Panc1 (cell line): Measurements from ENCODE around the gene ERMARD. TPM values are rescaled to one million over a fixed set of nuclear protein-coding genes. Genes with fewer than 3 reads are reported as not detected.

Experiments
- ATAC-seq: fragments of 200-7000 bp; cut with Tn5 transposase; 2 replicates; pipeline ENCODE4 v1.9.1; 2020; ENCODE audit warnings: mild to moderate bottlenecking, moderate library complexity
- BruUV-seq: library from RNA; stranded (reverse); fragments of 400-500 nt; replicated peaks from 2 replicates; lab custom pipeline; 2021; lab: Mats Ljungman, UMichigan
- CTCF ChIA-PET: fragments of 300-600 bp; sonication (Branson Sonifier 250); formaldehyde crosslinking; loops from one replicate; lab custom pipeline; 2022; ENCODE audit warnings: antibody characterized with exemption; lab: Charles Lee
- POLR2A ChIA-PET: fragments of 300-600 bp; sonication (Branson Sonifier 250); formaldehyde crosslinking; loops from one replicate; lab custom pipeline; 2022; ENCODE audit warnings: antibody characterized with exemption; lab: Charles Lee
- DNase-seq: peaks from one replicate; pipeline ENCODE4 v3.0.0-alpha.2; 2010; ENCODE audit warnings: low read depth, low spot score
- H3K27ac ChIP-seq: 2 replicates; pipeline ENCODE4 v1.5.1; 2011; ENCODE audit warnings: mild to moderate bottlenecking, low read length, inconsistent platforms
- H3K27me3 ChIP-seq: fragments of 200-500 bp; sonication (Bioruptor generic); 2 replicates; pipeline ENCODE4 v1.6.0; 2014; ENCODE audit warnings: low read length, inconsistent platforms; ENCODE audit not compliant: control insufficient read depth, insufficient read depth
- H3K36me3 ChIP-seq: fragments of 200-500 bp; sonication (Bioruptor generic); 2 replicates; pipeline ENCODE4 v1.5.1; 2014; ENCODE audit warnings: inconsistent platforms, mild to moderate bottlenecking, low read length, moderate library complexity; ENCODE audit not compliant: control insufficient read depth, insufficient read depth
- H3K4me1 ChIP-seq: 2 replicates; pipeline ENCODE4 v1.5.1; 2011; ENCODE audit warnings: inconsistent platforms, mild to moderate bottlenecking, low read length, moderate library complexity; ENCODE audit not compliant: control insufficient read depth, insufficient read depth
- H3K4me3 ChIP-seq, 2 experiments: 2 replicates each; pipeline ENCODE4 v1.5.1; 2011 to 2012; ENCODE audit warnings: low read depth in 2 of 2, low read length in 2 of 2, mild to moderate bottlenecking in 2 of 2, inconsistent platforms in 1 of 2, moderate library complexity in 1 of 2
- H3K9me3 ChIP-seq: fragments of 200-500 bp; sonication (Bioruptor generic); 2 replicates; pipeline ENCODE4 v1.5.1; 2014; ENCODE audit warnings: low read depth, mild to moderate bottlenecking, inconsistent platforms, low read length, moderate library complexity; ENCODE audit not compliant: control insufficient read depth, insufficient read depth
- POLR2AphosphoS5 ChIP-seq: IDR thresholded peaks from 2 replicates; pipeline ENCODE4 v1.6.1; 2012; ENCODE audit warnings: mild to moderate bottlenecking, low read depth, low read length, moderate library complexity
- SIN3A ChIP-seq: IDR thresholded peaks from 2 replicates; pipeline ENCODE4 v1.6.1; 2012; ENCODE audit warnings: low read depth, mild to moderate bottlenecking, low read length, moderate library complexity, borderline replicate concordance; ENCODE audit not compliant: insufficient read depth
- TCF7L2 ChIP-seq: IDR thresholded peaks from 2 replicates; pipeline ENCODE4 v1.6.1; 2011; ENCODE audit warnings: mild to moderate bottlenecking, low read depth, low read length, inconsistent platforms
- in situ Hi-C: cut with HindIII; loops from 2 replicates; pipeline ENCODE4 v1.10.0; 2016; ENCODE audit warnings: low sequenced_read_pairs, low pct_unique_long_range_greater_than_20kb
- intact Hi-C: fragments of 100-400 bp; cut with micrococcal nuclease; formaldehyde crosslinking; loops from one replicate; pipeline ENCODE4 v1.10.0; 2022; ENCODE audit not compliant: unreplicated experiment
- total RNA-seq: library from RNA; stranded (reverse); gene quantifications from one replicate; pipeline ENCODE4 v1.2.1, GENCODE V29; 2021; ENCODE audit not compliant: unreplicated experiment
- TF ChIP-seq, protein P1 (sequence below), 2 experiments: IDR thresholded peaks; 2 replicates each; pipeline ENCODE4 v1.6.1; 2011 to 2012; ENCODE audit warnings: low read depth in 2 of 2, control low read depth in 1 of 2, low read length in 1 of 2, mild to moderate bottlenecking in 1 of 2, moderate library complexity in 1 of 2; ENCODE audit not compliant: insufficient read depth in 1 of 2
- TF ChIP-seq, protein P2 (sequence below): fragments of 450-650 bp; IDR thresholded peaks from 2 replicates; pipeline ENCODE4 v1.5.1; 2017; ENCODE audit warnings: mild to moderate bottlenecking

The ERMARD gene
- total RNA-seq, 1 experiment from 2014 or later = 38.5 TPM

DNA sequence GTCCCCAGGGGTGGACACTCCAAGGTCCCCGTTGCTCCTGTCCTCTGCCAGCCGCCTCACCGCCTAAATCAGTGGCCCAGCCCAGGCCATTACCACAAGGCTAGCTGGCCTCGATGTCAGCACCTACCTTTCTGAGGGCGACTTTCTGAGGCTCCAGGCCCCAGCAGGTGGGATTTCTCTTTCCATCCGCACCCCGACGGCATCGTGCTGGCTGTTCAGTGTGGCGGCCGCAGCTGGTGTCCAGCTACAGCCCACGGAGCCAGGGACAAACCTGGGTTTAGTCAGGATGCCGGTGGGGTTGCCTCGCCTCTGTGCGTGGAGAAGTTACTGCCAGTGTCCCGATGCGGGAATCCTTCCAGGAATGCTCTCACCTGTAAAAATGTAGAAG, 60.8 kb downstream of the ERMARD start:
- BruUV-seq = no TSS peak

DNA sequence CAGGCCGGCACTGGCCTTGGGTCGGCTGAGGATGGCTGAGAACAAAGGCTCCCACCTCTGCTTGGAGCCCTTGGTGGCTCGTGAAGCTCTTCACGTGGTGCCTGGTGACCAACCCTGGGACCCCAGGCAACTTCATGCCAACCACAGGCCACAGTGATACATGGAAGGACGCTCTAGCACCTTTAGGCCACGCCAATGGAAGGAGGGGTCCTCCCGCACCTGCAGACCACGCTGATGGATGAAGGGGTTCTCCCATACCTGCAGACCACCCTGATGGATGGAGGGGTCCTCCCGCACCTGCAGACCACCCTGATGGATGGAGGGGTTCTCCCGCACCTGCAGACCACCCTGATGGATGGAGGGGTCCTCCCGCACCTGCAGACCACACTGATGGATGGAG, 62.5 kb downstream of the ERMARD start:
- no peak overlapping the region for H3K27ac ChIP-seq
- H3K4me3 ChIP-seq = no peak overlapping the region
- H3K36me3 ChIP-seq = no peaks in the 10 kb centered on the region
- ChIA-PET CTCF (no interaction called here), POLR2A (no interaction called here)
- H3K4me1 ChIP-seq = no peaks in the 10 kb centered on the region
- in situ Hi-C loops (no loop called here), intact Hi-C loops (no loop called here)
- no peak for DNase-seq
- TF ChIP-seq, protein P1, sequence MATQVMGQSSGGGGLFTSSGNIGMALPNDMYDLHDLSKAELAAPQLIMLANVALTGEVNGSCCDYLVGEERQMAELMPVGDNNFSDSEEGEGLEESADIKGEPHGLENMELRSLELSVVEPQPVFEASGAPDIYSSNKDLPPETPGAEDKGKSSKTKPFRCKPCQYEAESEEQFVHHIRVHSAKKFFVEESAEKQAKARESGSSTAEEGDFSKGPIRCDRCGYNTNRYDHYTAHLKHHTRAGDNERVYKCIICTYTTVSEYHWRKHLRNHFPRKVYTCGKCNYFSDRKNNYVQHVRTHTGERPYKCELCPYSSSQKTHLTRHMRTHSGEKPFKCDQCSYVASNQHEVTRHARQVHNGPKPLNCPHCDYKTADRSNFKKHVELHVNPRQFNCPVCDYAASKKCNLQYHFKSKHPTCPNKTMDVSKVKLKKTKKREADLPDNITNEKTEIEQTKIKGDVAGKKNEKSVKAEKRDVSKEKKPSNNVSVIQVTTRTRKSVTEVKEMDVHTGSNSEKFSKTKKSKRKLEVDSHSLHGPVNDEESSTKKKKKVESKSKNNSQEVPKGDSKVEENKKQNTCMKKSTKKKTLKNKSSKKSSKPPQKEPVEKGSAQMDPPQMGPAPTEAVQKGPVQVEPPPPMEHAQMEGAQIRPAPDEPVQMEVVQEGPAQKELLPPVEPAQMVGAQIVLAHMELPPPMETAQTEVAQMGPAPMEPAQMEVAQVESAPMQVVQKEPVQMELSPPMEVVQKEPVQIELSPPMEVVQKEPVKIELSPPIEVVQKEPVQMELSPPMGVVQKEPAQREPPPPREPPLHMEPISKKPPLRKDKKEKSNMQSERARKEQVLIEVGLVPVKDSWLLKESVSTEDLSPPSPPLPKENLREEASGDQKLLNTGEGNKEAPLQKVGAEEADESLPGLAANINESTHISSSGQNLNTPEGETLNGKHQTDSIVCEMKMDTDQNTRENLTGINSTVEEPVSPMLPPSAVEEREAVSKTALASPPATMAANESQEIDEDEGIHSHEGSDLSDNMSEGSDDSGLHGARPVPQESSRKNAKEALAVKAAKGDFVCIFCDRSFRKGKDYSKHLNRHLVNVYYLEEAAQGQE (IDR thresholded peaks at IDR 0.05; ENCODE audit: insufficient read depth in 1 of 2, low read depth in 2 of 2, low read length in 1 of 2) = no peak
- TF ChIP-seq, protein P2, sequence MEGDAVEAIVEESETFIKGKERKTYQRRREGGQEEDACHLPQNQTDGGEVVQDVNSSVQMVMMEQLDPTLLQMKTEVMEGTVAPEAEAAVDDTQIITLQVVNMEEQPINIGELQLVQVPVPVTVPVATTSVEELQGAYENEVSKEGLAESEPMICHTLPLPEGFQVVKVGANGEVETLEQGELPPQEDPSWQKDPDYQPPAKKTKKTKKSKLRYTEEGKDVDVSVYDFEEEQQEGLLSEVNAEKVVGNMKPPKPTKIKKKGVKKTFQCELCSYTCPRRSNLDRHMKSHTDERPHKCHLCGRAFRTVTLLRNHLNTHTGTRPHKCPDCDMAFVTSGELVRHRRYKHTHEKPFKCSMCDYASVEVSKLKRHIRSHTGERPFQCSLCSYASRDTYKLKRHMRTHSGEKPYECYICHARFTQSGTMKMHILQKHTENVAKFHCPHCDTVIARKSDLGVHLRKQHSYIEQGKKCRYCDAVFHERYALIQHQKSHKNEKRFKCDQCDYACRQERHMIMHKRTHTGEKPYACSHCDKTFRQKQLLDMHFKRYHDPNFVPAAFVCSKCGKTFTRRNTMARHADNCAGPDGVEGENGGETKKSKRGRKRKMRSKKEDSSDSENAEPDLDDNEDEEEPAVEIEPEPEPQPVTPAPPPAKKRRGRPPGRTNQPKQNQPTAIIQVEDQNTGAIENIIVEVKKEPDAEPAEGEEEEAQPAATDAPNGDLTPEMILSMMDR = no peak
- TF ChIP-seq TCF7L2 (no peak), POLR2AphosphoS5 (no peak), SIN3A (no peak)
- peaks cover 4% of the 10 kb centered on the region; the same call in 1 of the 2 replicates for H3K27me3 ChIP-seq
- no TSS peak for BruUV-seq
- no peak for ATAC-seq
- H3K9me3 ChIP-seq = no peaks in the 10 kb centered on the region

More for the DNA sequence above, 60.8 kb downstream of the ERMARD start:
- H3K4me3 ChIP-seq = no peak overlapping the region
- H3K27me3 ChIP-seq = peaks cover 2% of the 10 kb centered on the region; the same call in 1 of the 2 replicates
- H3K36me3 ChIP-seq = no peaks in the 10 kb centered on the region
- POLR2A ChIA-PET = no interaction called here
- TF ChIP-seq POLR2AphosphoS5 (no peak), SIN3A (no peak), TCF7L2 (no peak)
- TF ChIP-seq, protein P2 = no peak
- TF ChIP-seq, protein P1 (IDR thresholded peaks at IDR 0.05; ENCODE audit: insufficient read depth in 1 of 2, low read depth in 2 of 2, low read length in 1 of 2) = no peak
- CTCF ChIA-PET = no interaction called here
- no peak overlapping the region for H3K27ac ChIP-seq
- no peak for ATAC-seq
- in situ Hi-C loops = no loop called here
- no peak for DNase-seq
- intact Hi-C loops = no loop called here
- no peaks in the 10 kb centered on the region for H3K4me1 ChIP-seq
- no peaks in the 10 kb centered on the region for H3K9me3 ChIP-seq
